HepG2 (cell line): ENCODE results near the gene FAS. TPM values are rescaled to one million over a fixed set of nuclear protein-coding genes. Genes with fewer than 3 reads are reported as not detected.

Experiments used
- ARHGAP35 ChIP-seq: sonication (generic); formaldehyde crosslinking; IDR thresholded peaks from 2 replicates; pipeline ENCODE4 v1.9.0; 2022; ENCODE audit warnings: mild to moderate bottlenecking, inconsistent platforms, moderate library complexity, missing genetic modification reagents, borderline replicate concordance
- NRL ChIP-seq: sonication (generic); formaldehyde crosslinking; IDR thresholded peaks from 2 replicates; pipeline ENCODE4 v1.5.0; 2020; ENCODE audit warnings: missing genetic modification reagents, mild to moderate bottlenecking, moderate library complexity, borderline replicate concordance
- RARG ChIP-seq: sonication (generic); formaldehyde crosslinking; IDR thresholded peaks from 2 replicates; pipeline ENCODE4 v1.4.0; 2020; ENCODE audit warnings: low read depth, mild to moderate bottlenecking, missing genetic modification reagents
- RORA ChIP-seq: sonication (generic); formaldehyde crosslinking; IDR thresholded peaks from 2 replicates; pipeline ENCODE4 v1.5.0; 2020; ENCODE audit warnings: mild to moderate bottlenecking, missing genetic modification reagents, moderate library complexity
- SMC3 ChIP-seq: IDR thresholded peaks from 2 replicates; pipeline ENCODE4 v1.6.1; 2011; ENCODE audit warnings: low read length, improper control_type of control experiment
- SOX6 ChIP-seq, 2 experiments: fragments of 450-650 bp in 1 of 2; sonication (generic) in 1 of 2; formaldehyde crosslinking in 1 of 2; IDR thresholded peaks; 2 replicates each; pipeline versions ENCODE4 v1.4.0 to v1.6.1; 2017 to 2020; ENCODE audit warnings: antibody characterized with exemption in 1 of 2, mild to moderate bottlenecking in 1 of 2, missing genetic modification reagents in 1 of 2
- TEAD3 ChIP-seq: optimal IDR thresholded peaks from 2 replicates; pipeline ENCODE3; 2016; ENCODE audit warnings: borderline replicate concordance
- ZKSCAN5 ChIP-seq: sonication (generic); formaldehyde crosslinking; IDR thresholded peaks from 2 replicates; pipeline ENCODE4 v1.5.1; 2020; ENCODE audit warnings: mild to moderate bottlenecking, missing genetic modification reagents
- ZNF143 ChIP-seq: sonication (generic); formaldehyde crosslinking; IDR thresholded peaks from 2 replicates; pipeline ENCODE4 v1.4.0; 2020; ENCODE audit warnings: missing genetic modification reagents
- ZNF224 ChIP-seq: sonication (generic); formaldehyde crosslinking; IDR thresholded peaks from 2 replicates; pipeline ENCODE4 v1.5.0; 2020; ENCODE audit warnings: mild to moderate bottlenecking, missing genetic modification reagents
- ZNF343 ChIP-seq: sonication (generic); formaldehyde crosslinking; IDR thresholded peaks from 2 replicates; pipeline ENCODE4 v1.4.0; 2020; ENCODE audit warnings: mild to moderate bottlenecking, missing genetic modification reagents
- ZNF350 ChIP-seq: sonication (generic); formaldehyde crosslinking; IDR thresholded peaks from 2 replicates; pipeline ENCODE4 v1.4.0; 2020; ENCODE audit warnings: mild to moderate bottlenecking, low read depth, missing genetic modification reagents, borderline replicate concordance
- polyA plus RNA-seq, 8 experiments: library from polyadenylated mRNA; depleted of rRNA in 3 of 8; stranded (reverse) in 7 of 8; unstranded in 1 of 8; fragments of >200 nt; fragmentation: Illumina TruSeq in 4 of 8; extraction: Trizol in 4 of 8; gene quantifications; 2 replicates each; pipeline versions ENCODE4 v1.2.1 to v1.2.3, GENCODE V29; 2011 to 2016; ENCODE audit warnings: low read depth in 4 of 8, missing spikeins in 1 of 8, mixed read lengths in 1 of 8; ENCODE audit not compliant: insufficient read depth in 1 of 8
- total RNA-seq, 5 experiments: library from RNA; depleted of rRNA; stranded (reverse); fragments of >200 nt; fragmentation: Illumina TruSeq; extraction: Trizol; gene quantifications; 2 replicates each; pipeline ENCODE4 v1.2.3, GENCODE V29; 2016; ENCODE audit warnings: low read depth in 1 of 5
- TF ChIP-seq, protein P1 (sequence below): sonication (generic); formaldehyde crosslinking; IDR thresholded peaks from 2 replicates; pipeline ENCODE4 v1.4.0; 2020; ENCODE audit warnings: mild to moderate bottlenecking, missing genetic modification reagents
- TF ChIP-seq, protein P2 (sequence below): sonication (generic); formaldehyde crosslinking; IDR thresholded peaks from 2 replicates; pipeline ENCODE4 v1.4.0; 2020; ENCODE audit warnings: missing genetic modification reagents
- TF ChIP-seq, protein P3 (sequence below): sonication (generic); formaldehyde crosslinking; conservative IDR thresholded peaks from 2 replicates; pipeline ENCODE4 v1.5.0; 2020; ENCODE audit warnings: missing genetic modification reagents
- TF ChIP-seq, protein P4 (sequence below): sonication (generic); formaldehyde crosslinking; IDR thresholded peaks from 2 replicates; pipeline ENCODE4 v1.8.1; 2023; ENCODE audit warnings: missing genetic modification reagents, mild to moderate bottlenecking, borderline replicate concordance
- TF ChIP-seq, protein P5 (sequence below): IDR thresholded peaks from 2 replicates; pipeline ENCODE4 v1.6.1; 2012; ENCODE audit warnings: low read depth, low read length, improper control_type of control experiment

Gene FAS
- total and polyA plus RNA-seq, 2 of the 13 experiments (the other 11 are each of a cell fraction or from before 2014, with no cell fraction given): 5.9 to 17.9 TPM

DNA sequence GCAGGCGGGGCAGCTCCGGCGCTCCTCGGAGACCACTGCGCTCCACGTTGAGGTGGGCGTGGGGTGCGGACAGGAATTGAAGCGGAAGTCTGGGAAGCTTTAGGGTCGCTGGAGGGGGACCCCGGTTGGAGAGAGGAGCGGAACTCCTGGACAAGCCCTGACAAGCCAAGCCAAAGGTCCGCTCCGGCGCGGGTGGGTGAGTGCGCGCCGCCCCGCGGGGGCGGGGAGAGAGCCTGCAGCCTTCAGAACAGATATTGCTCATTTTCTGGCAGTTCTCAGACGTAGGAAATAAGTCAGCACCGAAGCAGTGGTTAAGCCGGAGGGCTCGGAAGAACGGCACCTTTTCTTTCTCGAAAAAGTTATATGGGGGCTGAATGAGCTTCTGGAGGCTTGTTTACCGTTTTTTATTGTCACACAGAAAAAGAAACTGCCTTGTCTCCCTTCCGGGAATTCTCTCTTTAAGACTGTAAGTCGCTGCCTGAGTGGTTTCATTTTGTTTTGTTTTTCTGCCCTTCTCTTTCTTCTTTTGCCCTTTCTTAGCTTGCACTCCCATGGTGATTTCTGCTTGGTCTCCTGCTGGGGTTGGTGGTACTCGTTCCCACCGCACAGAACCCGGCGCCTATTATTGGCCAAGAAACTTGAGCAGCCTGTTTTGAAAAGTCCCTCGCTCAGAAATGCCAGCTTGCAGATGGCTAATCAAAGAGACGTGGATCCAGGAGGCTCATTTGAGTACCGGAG lies 732 bp downstream of the FAS start (continued):
- TF ChIP-seq, protein P1, sequence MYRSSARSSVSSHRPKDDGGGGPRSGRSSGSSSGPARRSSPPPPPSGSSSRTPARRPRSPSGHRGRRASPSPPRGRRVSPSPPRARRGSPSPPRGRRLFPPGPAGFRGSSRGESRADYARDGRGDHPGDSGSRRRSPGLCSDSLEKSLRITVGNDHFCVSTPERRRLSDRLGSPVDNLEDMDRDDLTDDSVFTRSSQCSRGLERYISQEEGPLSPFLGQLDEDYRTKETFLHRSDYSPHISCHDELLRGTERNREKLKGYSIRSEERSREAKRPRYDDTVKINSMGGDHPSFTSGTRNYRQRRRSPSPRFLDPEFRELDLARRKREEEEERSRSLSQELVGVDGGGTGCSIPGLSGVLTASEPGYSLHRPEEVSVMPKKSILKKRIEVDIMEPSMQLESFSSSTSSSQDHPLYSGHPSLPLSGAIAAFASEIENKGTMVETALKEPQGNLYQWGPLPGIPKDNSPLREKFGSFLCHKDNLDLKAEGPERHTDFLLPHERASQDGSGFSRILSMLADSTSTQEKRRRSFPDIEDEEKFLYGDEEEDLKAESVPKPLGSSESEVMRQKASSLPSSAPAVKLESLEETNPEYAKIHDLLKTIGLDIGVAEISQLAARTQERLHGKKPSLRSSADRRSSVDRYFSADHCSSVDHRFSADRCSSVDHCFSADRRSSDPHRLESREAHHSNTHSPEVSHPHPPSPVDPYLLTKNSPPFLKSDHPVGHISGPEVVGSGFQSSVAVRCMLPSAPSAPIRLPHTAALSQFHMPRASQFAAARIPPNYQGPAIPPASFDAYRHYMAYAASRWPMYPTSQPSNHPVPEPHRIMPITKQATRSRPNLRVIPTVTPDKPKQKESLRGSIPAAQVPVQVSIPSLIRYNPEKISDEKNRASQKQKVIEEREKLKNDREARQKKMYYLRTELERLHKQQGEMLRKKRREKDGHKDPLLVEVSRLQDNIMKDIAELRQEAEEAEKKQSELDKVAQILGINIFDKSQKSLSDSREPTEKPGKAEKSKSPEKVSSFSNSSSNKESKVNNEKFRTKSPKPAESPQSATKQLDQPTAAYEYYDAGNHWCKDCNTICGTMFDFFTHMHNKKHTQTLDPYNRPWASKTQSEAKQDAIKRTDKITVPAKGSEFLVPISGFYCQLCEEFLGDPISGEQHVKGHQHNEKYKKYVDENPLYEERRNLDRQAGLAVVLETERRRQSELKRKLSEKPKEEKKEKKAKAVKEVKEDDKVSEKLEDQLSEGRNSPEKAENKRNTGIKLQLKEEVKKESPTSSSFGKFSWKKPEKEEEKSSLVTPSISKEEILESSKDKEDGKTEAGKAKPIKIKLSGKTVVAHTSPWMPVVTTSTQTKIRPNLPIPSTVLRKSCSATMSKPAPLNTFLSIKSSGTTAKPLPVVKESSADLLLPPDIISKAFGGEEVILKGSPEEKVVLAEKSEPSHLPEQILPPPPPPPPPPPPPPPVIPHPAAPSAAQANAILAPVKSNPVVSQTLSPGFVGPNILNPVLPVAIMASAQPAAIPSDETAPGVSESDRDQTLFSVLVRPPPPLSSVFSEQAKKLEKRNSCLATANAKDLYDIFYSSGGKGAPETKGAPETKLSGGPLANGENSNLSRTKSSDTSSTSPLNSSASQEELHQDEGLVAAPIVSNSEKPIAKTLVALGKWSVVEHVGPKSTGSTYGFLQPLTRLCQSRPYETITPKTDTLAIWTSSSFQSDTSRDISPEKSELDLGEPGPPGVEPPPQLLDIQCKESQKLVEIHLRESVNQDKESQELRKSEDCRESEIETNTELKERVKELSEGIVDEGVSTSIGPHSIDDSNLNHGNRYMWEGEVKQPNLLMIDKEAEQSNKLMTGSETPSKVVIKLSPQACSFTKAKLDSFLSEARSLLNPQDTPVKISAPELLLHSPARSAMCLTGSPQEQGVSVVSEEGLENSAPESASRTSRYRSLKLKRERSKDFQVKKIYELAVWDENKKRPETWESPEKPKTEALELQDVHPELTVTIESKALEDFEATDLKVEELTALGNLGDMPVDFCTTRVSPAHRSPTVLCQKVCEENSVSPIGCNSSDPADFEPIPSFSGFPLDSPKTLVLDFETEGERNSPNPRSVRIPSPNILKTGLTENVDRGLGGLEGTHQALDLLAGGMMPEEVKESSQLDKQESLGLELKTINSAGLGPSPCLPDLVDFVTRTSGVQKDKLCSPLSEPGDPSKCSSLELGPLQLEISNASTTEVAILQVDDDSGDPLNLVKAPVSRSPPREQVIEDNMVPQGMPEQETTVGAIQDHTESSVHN (CRISPR knock-in tag): no peak; the same call in 1 of the 2 replicates
- no peak for TF ChIP-seq RORA (CRISPR knock-in tag)
- no peak for TF ChIP-seq TEAD3 (CRISPR knock-in tag)
- no peak for TF ChIP-seq SMC3
- no peak for TF ChIP-seq NRL (CRISPR knock-in tag)
- no peak for TF ChIP-seq SOX6 (IDR thresholded peaks at IDR 0.05)
- no peak for TF ChIP-seq SOX6 (CRISPR knock-in tag; IDR thresholded peaks at IDR 0.05)
- no peak; the same call in 1 of the 2 replicates for TF ChIP-seq ZNF350 (CRISPR knock-in tag)
- TF ChIP-seq ZNF143 (CRISPR knock-in tag): no peak
- TF ChIP-seq, protein P2, sequence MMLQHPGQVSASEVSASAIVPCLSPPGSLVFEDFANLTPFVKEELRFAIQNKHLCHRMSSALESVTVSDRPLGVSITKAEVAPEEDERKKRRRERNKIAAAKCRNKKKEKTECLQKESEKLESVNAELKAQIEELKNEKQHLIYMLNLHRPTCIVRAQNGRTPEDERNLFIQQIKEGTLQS (CRISPR knock-in tag): no peak
- TF ChIP-seq ARHGAP35: no peak
- TF ChIP-seq, protein P3, sequence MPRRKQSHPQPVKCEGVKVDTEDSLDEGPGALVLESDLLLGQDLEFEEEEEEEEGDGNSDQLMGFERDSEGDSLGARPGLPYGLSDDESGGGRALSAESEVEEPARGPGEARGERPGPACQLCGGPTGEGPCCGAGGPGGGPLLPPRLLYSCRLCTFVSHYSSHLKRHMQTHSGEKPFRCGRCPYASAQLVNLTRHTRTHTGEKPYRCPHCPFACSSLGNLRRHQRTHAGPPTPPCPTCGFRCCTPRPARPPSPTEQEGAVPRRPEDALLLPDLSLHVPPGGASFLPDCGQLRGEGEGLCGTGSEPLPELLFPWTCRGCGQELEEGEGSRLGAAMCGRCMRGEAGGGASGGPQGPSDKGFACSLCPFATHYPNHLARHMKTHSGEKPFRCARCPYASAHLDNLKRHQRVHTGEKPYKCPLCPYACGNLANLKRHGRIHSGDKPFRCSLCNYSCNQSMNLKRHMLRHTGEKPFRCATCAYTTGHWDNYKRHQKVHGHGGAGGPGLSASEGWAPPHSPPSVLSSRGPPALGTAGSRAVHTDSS (CRISPR knock-in tag): no peak
- TF ChIP-seq, protein P4, sequence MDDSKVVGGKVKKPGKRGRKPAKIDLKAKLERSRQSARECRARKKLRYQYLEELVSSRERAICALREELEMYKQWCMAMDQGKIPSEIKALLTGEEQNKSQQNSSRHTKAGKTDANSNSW (CRISPR knock-in tag): 0 out of 2 replicates have a peak, but pooled peaks have one; percentile 61
- no peak for TF ChIP-seq RARG (CRISPR knock-in tag)
- TF ChIP-seq, protein P5, sequence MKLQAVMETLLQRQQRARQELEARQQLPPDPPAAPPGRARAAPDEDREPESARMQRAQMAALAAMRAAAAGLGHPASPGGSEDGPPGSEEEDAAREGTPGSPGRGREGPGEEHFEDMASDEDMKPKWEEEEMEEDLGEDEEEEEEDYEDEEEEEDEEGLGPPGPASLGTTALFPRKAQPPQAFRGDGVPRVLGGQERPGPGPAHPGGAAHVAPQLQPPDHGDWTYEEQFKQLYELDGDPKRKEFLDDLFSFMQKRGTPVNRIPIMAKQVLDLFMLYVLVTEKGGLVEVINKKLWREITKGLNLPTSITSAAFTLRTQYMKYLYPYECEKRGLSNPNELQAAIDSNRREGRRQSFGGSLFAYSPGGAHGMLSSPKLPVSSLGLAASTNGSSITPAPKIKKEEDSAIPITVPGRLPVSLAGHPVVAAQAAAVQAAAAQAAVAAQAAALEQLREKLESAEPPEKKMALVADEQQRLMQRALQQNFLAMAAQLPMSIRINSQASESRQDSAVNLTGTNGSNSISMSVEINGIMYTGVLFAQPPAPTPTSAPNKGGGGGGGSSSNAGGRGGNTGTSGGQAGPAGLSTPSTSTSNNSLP: no peak
- no peak for TF ChIP-seq ZKSCAN5 (CRISPR knock-in tag)
- TF ChIP-seq ZNF224 (CRISPR knock-in tag): no peak
- TF ChIP-seq ZNF343 (CRISPR knock-in tag): no peak
